GM13976 (cell line): Measurements from ENCODE around the gene MS4A10.

Experiments
- DNase-seq: peaks from one replicate; pipeline ENCODE4 v3.0.0; 2012; ENCODE audit warnings: low spot score
- CTCF ChIP-seq: IDR thresholded peaks from 2 replicates; pipeline ENCODE4 v1.5.1; 2012; ENCODE audit warnings: borderline replicate concordance, mild to moderate bottlenecking; ENCODE audit not compliant: insufficient read depth; ENCODE audit errors: extremely low read depth, missing control alignments, control extremely low read depth
- in situ Hi-C: fragments of 300-500 bp; cut with MboI; formaldehyde crosslinking; loops from one replicate; pipeline ENCODE4 v1.12.0; 2022; ENCODE audit warnings: low sequenced_read_pairs, mixed read lengths, inconsistent platforms; ENCODE audit not compliant: unreplicated experiment

The MS4A10 gene

GRCh38 chr11:60831501-60832079 is 46.5 kb downstream of the MS4A10 start:
- in situ Hi-C loops = loop anchor here (10.0 to 25.0 kb wide), 2 partner anchors 63 to 356 kb away; no protein-coding TSS in a partner anchor
- no peak for TF ChIP-seq CTCF
- no peak for DNase-seq

- in situ Hi-C loops = loop anchor here (10.0 to 25.0 kb wide), 2 partner anchors 60 to 352 kb away; no protein-coding TSS in a partner anchor
- DNase-seq = no peak
- TF ChIP-seq CTCF = no peak
Observed at GRCh38 chr11:60834742-60835533, 49.8 kb downstream of the MS4A10 start.

- no peak for TF ChIP-seq CTCF
- no peak for DNase-seq
- in situ Hi-C loops = loop anchor here (10.0 to 25.0 kb wide), 2 partner anchors 59 to 352 kb away; no protein-coding TSS in a partner anchor
Observed at GRCh38 chr11:60835534-60835846, 50.4 kb downstream of the MS4A10 start.

- TF ChIP-seq CTCF = no peak
- no peak for DNase-seq
- in situ Hi-C loops = loop anchor here (10.0 to 25.0 kb wide), 2 partner anchors 58 to 350 kb away; no protein-coding TSS in a partner anchor
Observed at GRCh38 chr11:60836866-60837515, 51.9 kb downstream of the MS4A10 start.

- no peak for TF ChIP-seq CTCF
- in situ Hi-C loops = loop anchor here (10.0 to 25.0 kb wide), 2 partner anchors 57 to 349 kb away; no protein-coding TSS in a partner anchor
- no peak for DNase-seq
Observed at GRCh38 chr11:60838132-60838531, 53.0 kb downstream of the MS4A10 start.

- no peak for DNase-seq
- no peak for TF ChIP-seq CTCF
- in situ Hi-C loops = loop anchor here (25.0 kb wide), 1 partner anchor 347 kb away; no protein-coding TSS in a partner anchor
Observed at GRCh38 chr11:60840470-60841430, 55.6 kb downstream of the MS4A10 start.
